Activated naive CD8-positive, alpha-beta T cell treated with anti-CD3 and anti-CD28 coated beads, Interleukin-2, amount 50 U/mL, for 24 hours (primary cell): ENCODE results near the gene IQCF5.
"Not testable (repeated sequence)": the region's sequence is repeated elsewhere in the genome, so short reads cannot be mapped to it uniquely, and the experiment has no call there.

ENCODE experiments used
- ATAC-seq: fragments of 150-1000 bp; cut with Tn5 transposase; one replicate; pipeline ENCODE4 v1.10.0; 2021
- DNase-seq: peaks from one replicate; pipeline ENCODE4 v3.0.0; 2021
- H3K27ac Mint-ChIP-seq: one replicate; pipeline ENCODE4 v1.8.0; 2021; ENCODE audit warnings: mild to moderate bottlenecking, mixed read lengths
- H3K27me3 Mint-ChIP-seq: one replicate; pipeline ENCODE4 v1.8.0; 2021; ENCODE audit warnings: mixed read lengths
- H3K36me3 Mint-ChIP-seq: one replicate; pipeline ENCODE4 v1.8.0; 2021; ENCODE audit warnings: low read depth, mixed read lengths
- H3K4me1 Mint-ChIP-seq: one replicate; pipeline ENCODE4 v1.8.0; 2021; ENCODE audit warnings: mixed read lengths
- H3K4me3 Mint-ChIP-seq: one replicate; pipeline ENCODE4 v1.8.0; 2021; ENCODE audit warnings: mild to moderate bottlenecking, moderate library complexity, mixed read lengths
- H3K9me3 Mint-ChIP-seq: one replicate; pipeline ENCODE4 v1.8.0; 2021; ENCODE audit warnings: mixed read lengths

IQCF5 gene

DNA sequence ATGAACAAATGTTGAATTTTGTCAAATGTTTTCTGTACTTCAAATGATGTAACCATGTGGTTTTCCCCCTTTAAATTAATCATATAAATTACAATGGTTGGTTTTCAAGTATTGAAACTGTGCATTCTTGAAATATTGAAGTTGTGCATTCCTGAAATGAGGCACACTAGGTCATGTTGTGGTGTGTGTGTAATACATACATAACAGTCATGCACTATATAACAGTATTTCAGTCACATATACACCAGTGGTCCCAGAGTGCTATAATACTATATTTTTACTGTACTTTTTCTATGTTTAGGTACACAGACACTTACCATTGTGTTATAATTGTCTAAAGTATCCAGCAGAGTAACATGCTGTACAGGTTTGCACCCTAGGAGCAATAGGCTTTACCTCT is 11.0 kb upstream of the IQCF5 start:
- Mint-ChIP-seq H3K9me3 (no peaks in the 10 kb centered on the region), H3K27me3 (peaks cover 8% of the 10 kb centered on the region), H3K4me3 (no peak overlapping the region), H3K36me3 (no peaks in the 10 kb centered on the region), H3K27ac (no peak overlapping the region), H3K4me1 (peaks cover under 1% of the 10 kb centered on the region)
- DNase-seq, result no peak
- no peak for ATAC-seq

DNA sequence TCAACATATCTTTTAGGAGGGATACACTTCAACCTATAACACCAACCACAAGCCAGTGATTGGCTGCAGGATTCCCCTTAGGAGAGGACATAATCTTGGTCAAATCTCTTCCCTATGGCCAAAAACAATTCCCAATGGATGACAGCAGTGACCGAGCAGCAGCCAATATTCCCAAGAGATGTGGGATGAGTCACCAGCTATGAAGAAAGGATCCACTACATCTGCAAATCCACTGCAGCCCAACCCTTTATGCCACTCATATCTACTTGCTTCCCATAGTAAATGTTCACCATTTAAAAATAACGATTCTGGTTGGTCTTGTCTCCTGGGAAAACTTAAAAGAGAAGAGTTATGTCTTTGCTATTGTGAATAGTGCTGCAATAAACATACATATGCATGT is 4.5 kb upstream of the IQCF5 start:
- Mint-ChIP-seq H3K9me3 (no peaks in the 10 kb centered on the region), H3K4me3 (no peak overlapping the region), H3K27me3 (peaks cover 9% of the 10 kb centered on the region), H3K27ac (no peak overlapping the region), H3K4me1 (no peaks in the 10 kb centered on the region), H3K36me3 (no peaks in the 10 kb centered on the region)
- no peak for DNase-seq
- ATAC-seq, result no peak

DNA sequence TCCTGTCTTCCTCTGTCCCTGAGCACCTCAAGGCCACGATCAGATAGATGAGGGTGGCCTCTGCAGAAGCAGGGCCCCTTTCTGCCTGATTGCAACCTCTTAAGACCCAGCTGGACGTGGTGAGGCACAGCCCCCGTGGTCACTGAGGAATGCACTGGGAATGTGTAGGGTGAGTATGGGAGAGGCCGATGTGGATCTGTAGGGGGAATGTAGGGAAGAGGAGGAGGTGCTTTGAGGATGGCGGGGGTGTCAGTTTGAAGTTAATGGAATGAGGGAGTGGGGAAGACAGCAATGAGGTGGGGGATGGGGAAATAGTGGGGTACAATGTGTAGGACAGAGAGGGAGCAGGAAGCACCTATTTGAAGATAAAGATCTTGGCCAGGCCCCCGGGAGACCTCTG is 785 bp upstream of the IQCF5 start:
- peaks cover 11% of the 10 kb centered on the region for H3K27me3 Mint-ChIP-seq
- no peak overlapping the region for H3K4me3 Mint-ChIP-seq
- no peaks in the 10 kb centered on the region for H3K36me3 Mint-ChIP-seq
- peaks cover 2% of the 10 kb centered on the region for H3K4me1 Mint-ChIP-seq
- no peak for ATAC-seq
- no peaks in the 10 kb centered on the region for H3K9me3 Mint-ChIP-seq
- no peak for DNase-seq
- H3K27ac Mint-ChIP-seq, result no peak overlapping the region

DNA sequence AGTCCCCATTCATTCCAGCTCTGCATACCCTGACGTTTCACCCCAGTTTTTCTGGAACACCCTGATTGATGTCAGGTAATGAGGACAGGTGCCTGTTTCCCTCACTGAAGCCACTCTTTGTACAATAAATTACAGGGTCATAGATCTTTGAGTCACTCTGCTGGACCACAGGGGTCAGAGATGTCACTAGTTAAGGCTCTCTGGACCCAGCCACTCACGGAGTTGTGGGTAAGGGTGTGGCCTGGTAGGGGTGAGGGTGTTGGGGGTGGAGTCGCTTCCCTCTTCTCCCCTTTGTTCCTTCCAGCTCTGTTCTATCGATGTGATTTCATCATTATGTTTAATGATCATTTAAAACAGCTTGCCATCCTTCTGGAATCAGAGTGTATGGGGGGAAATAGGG is 512 bp downstream of the IQCF5 start:
- no peak for DNase-seq
- no peaks in the 10 kb centered on the region for H3K9me3 Mint-ChIP-seq
- H3K4me1 Mint-ChIP-seq, result peaks cover 2% of the 10 kb centered on the region
- no peak overlapping the region for H3K27ac Mint-ChIP-seq
- ATAC-seq, result no peak
- peaks cover 5% of the 10 kb centered on the region for H3K27me3 Mint-ChIP-seq
- no peaks in the 10 kb centered on the region for H3K36me3 Mint-ChIP-seq
- no peak overlapping the region for H3K4me3 Mint-ChIP-seq

DNA sequence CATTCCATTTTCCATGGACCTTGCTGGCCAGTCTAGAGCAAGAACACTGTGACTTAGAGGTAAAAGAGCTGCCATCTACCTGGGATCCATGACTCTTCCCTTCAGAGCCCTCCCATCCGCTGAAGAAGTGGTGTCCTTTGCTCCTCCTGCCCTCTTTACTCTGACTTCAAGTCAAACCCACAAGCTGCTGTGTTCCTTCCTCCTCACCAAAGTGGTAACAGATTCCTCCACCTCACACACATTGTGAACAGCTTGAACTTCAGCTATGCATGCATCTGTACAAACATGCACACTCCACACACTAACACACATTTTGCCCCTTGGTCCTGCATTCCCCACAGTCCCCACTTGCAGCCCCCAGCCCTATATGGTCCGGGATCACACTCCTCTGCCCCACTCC is 990 bp downstream of the IQCF5 start:
- Mint-ChIP-seq H3K27ac (no peak overlapping the region), H3K36me3 (no peaks in the 10 kb centered on the region), H3K4me1 (peaks cover 2% of the 10 kb centered on the region)

DNA sequence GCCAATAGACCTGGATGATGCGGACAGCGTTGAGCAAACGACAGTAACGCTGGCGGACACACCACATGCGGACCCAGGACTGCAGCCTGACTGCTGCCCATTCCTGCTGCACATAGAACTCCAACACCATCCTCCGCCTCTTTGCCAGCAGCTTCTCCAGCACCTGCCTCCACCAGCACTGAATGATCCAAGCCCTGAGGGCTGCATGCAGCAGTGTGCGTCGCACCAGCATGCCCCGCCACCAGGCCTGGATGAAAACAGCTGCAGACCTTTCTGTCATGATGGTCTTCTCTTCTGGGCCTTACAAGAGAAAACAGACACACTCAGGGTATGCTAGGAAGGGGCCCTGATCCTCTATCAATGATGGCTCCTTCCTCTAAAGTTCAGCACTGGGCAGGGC is 1.5 kb downstream of the IQCF5 start:
- peaks cover 3% of the 10 kb centered on the region for H3K27me3 Mint-ChIP-seq
- DNase-seq (no peak), ATAC-seq (no peak)
- peaks cover 2% of the 10 kb centered on the region for H3K4me1 Mint-ChIP-seq
- no peaks in the 10 kb centered on the region for H3K9me3 Mint-ChIP-seq
- no peaks in the 10 kb centered on the region for H3K36me3 Mint-ChIP-seq
- H3K4me3 Mint-ChIP-seq, result no peak overlapping the region
- H3K27ac Mint-ChIP-seq, result no peak overlapping the region

More for the DNA sequence above, 990 bp downstream of the IQCF5 start:
- no peak for DNase-seq
- Mint-ChIP-seq H3K27me3 (peaks cover 3% of the 10 kb centered on the region), H3K4me3 (no peak overlapping the region), H3K9me3 (no peaks in the 10 kb centered on the region)
- no peak for ATAC-seq

DNA sequence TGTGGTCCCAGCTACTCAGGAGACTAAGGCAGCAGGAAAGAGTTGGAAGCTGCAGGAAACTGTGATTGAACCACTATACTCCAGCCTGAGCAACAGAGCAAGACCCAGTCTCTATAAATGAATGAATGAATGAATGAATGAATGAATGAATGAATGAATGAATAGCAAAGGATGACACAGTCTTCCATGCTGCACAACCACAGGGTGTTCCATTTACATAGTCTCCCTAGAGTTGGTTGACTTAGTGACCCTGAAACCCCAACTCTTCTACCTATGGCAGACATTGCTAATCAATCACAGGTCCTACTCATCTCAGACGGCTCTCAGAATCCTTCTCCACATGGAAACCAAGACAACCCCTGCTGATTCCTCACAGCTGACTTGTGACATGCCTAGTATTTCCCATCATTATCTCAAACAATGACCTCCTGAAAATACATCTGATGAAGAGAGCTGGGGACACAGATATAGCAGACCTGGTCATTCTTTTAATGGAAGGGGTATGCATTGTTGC is 2.1 kb downstream of the IQCF5 start:
- H3K27ac Mint-ChIP-seq, result no peak overlapping the region
- H3K4me1 Mint-ChIP-seq, result peaks cover 2% of the 10 kb centered on the region
- no peaks in the 10 kb centered on the region for H3K36me3 Mint-ChIP-seq
- H3K4me3 Mint-ChIP-seq, result no peak overlapping the region
- H3K27me3 Mint-ChIP-seq, result peaks cover 3% of the 10 kb centered on the region
- ATAC-seq (no peak), DNase-seq (no peak)
- no peaks in the 10 kb centered on the region for H3K9me3 Mint-ChIP-seq

DNA sequence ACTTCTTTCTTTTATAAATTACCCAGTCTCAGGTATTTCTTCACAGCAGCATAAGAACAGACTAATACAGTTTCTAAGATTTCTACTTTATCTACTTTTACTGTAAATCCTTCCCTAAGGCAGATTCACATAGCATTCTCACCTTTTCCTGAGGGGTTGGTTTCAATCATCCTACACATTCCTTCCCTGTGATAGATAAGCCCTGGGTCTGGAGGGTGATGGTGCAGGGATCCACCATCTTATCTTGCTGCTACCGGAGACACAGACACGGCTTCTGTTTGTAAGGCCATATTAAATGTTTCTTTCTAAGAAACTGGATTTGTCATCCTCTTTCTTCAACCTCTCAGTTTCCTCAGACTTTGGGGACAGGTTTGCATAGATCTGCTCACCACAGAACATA is 6.1 kb downstream of the IQCF5 start:
- peaks cover 7% of the 10 kb centered on the region for H3K27me3 Mint-ChIP-seq
- no peak for DNase-seq
- no peaks in the 10 kb centered on the region for H3K36me3 Mint-ChIP-seq
- H3K27ac Mint-ChIP-seq, result no peak overlapping the region
- peaks cover 2% of the 10 kb centered on the region for H3K4me1 Mint-ChIP-seq
- H3K4me3 Mint-ChIP-seq, result no peak overlapping the region
- ATAC-seq, result no peak
- no peaks in the 10 kb centered on the region for H3K9me3 Mint-ChIP-seq

DNA sequence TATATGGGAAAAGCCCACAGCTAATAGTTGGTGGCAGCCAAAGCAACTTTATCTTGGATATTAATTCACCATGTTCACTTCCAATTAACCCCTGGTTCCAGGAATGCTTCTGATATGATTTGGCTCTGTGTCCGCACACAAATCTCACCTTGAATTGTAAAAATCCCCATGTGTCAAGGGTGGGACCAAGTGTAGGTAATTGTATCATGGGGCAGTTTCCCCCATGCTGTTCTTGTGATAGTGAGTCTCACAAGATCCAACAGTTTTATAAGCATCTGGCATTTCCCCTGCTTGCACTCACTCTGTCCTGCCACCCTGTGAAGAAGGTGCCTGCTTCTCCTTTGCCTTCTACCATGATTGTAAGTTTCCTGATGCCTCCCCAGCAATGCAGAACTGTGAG is 6.5 kb downstream of the IQCF5 start:
- not testable (repeated sequence) for H3K27ac Mint-ChIP-seq, H3K36me3 Mint-ChIP-seq, DNase-seq, ATAC-seq, H3K4me1 Mint-ChIP-seq, H3K27me3 Mint-ChIP-seq, H3K9me3 Mint-ChIP-seq, H3K4me3 Mint-ChIP-seq

DNA sequence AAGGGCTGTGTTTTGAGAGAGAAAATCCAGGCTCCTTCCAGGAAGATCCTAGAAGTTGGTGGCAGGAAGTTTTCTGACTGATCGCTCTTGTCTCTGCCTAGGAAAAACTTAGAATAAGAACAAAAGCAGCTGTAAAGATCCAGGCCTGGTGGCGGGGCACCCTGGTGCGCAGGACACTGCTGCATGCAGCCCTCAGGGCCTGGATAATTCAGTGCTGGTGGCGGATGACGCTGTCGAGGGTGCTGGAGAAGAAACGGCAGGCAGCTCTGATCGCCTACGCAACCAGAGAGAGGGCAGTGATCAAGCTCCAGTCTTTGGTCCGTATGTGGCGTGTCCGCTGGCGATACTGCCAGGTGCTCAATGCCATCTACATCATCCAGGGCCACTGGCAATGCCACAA is 12.5 kb downstream of the IQCF5 start:
- no peaks in the 10 kb centered on the region for H3K9me3 Mint-ChIP-seq
- no peaks in the 10 kb centered on the region for H3K36me3 Mint-ChIP-seq
- no peak overlapping the region for H3K4me3 Mint-ChIP-seq
- peaks cover 12% of the 10 kb centered on the region for H3K27me3 Mint-ChIP-seq
- no peak for DNase-seq
- ATAC-seq, result no peak
- no peaks in the 10 kb centered on the region for H3K4me1 Mint-ChIP-seq
- H3K27ac Mint-ChIP-seq, result no peak overlapping the region

DNA sequence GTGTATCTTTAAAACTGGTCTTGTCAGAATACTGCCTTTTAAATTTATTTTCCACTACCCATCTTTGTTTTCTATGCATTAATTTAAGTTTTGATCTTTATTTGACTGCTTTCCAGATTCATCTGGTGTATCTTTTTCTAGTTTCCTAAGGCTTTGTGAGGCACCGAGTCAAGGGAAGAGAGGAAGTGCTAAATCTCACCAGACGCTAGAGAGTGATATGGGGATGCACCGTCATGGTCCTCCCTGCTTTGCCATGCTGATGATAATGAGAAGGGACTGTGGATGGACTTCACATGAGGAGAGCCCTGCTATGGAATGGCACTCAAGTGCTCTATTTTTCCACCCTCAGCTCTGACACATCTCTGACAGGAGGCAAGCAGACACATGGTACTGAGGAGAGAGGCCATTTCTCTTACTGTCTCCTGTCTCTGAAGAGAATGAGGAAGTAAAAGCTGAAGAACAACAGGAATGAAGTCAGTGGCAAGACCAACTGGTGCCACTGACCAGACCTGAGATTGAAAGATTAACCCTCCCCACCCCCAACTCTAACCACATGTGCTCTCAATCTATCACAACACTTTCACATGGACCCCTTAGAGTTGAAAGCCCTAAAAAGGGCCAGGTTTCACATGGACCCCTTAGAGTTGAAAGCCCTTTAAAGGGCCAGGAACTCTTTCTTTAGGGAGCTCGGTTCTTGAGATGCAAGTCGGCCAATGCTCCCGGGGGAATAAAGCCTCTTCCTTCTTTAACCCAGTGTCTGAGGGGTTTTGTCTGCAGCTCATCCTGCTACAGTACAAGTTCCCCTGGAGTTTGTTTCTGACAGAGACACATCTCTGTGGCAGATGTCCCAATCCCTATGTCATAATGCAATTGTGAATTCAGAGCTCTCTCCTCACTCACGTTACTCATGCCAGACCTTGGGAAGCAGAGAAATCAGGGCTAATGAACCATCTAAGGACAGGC is 14.4 kb downstream of the IQCF5 start, which contains the start of gene IQCF2:
Gene IQCF2, plus strand, starts transcription at position 913 of the 963 bp plus-strand sequence. CDS start 52 bp downstream, outside the sequence.
- H3K9me3 Mint-ChIP-seq, result no peaks in the 10 kb centered on the region
- H3K27ac Mint-ChIP-seq, result no peak within 1 kb of the TSS
- ATAC-seq, result no peak
- H3K4me3 Mint-ChIP-seq, result no peak within 1 kb of the TSS
- H3K4me1 Mint-ChIP-seq, result peaks cover 2% of the 10 kb centered on the region
- no peaks in the 10 kb centered on the region for H3K36me3 Mint-ChIP-seq
- DNase-seq, result no peak
- peaks cover 15% of the 10 kb centered on the region for H3K27me3 Mint-ChIP-seq

DNA sequence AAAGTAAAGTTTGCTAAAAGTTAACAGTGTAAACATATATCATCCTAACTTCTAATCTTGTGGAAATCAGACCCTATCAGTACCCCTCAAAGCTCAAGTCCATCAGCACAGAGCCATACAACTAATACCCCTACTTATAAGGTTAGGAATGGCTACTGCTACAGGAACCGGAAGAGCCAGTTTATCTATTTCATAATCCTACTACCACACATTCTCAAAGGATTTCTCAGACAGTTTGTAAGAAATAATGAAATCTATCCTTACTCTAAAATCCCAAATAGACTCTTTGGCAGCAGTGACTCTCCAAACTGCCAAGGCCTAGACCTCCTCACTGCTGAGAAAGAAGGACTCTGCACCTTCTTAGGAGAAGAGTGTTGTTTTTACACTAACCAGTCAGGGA is 20.0 kb downstream of the IQCF5 start:
- H3K4me3 Mint-ChIP-seq, H3K27ac Mint-ChIP-seq, H3K36me3 Mint-ChIP-seq, DNase-seq, H3K9me3 Mint-ChIP-seq, H3K4me1 Mint-ChIP-seq, ATAC-seq: not testable (repeated sequence)
- H3K27me3 Mint-ChIP-seq, result peaks cover 18% of the 10 kb centered on the region

DNA sequence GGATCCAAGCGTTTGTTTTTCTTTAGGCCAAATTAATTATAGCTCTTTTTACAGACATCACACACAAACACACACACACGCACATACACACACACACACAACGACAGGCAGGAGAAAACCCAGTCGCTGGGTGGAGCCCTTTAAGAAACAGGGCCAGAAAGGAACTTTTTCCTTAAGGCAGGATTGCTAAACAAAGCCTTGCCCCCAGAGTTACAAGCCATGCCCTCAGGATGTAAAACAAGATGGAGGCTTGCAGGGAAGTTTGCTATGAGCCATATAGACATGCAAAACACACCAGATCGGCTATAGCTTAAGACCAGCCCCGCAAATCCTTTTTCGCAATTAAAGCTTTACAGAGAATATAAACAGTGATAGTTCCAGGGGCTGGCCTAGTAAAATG is 30.3 kb downstream of the IQCF5 start:
- no peak overlapping the region for H3K27ac Mint-ChIP-seq
- no peak for DNase-seq
- peaks cover 50% of the 10 kb centered on the region for H3K27me3 Mint-ChIP-seq
- no peak for ATAC-seq
- H3K36me3 Mint-ChIP-seq, result no peaks in the 10 kb centered on the region
- H3K4me3 Mint-ChIP-seq, result no peak overlapping the region
- peaks cover 17% of the 10 kb centered on the region for H3K9me3 Mint-ChIP-seq
- H3K4me1 Mint-ChIP-seq, result no peaks in the 10 kb centered on the region

DNA sequence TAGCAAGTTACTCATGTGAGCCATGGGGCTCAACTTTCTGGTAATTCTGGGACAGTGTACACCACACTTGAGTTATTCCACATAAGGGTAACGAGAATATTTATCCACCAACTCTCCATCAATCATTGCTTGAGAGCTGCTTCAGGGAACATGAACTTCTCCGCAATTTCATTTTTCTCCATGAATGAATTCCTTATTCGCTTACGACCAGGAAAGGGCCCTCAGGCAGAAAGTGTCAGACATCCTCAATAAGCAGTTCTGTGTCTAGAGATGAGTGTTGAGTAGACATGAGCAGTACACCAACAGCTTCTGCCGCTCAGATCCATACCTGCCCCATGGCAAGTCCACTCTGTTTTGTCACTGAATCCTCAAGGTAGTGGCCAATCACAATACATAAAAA is 38.8 kb downstream of the IQCF5 start:
- no peak overlapping the region for H3K4me3 Mint-ChIP-seq

DNA sequence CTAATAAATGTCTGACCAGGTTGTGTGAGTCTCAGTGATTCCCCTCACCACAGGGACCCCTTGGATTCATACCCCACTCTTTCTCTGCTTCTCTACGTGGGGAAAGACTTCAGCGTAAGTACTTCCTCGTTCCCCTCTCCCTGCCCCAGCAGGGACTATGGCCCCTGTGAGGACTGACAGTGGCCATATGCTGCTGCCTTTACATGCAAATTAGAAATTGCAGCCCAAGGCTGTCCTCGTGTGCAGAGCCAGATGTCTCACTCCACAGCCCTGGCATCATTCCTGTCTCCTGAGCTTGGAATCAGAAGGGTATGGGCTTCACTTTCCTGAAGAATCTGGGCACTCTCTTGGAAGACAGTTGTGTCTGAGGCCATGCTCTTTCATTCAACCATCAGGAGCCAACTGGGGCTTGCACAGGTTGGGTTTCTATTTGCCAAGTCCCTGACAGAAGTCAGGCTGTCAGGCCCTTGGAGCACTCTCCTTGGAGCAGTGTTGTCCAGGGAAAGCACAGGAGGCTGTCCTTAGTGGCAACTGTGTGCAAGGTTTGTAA is 44.5 kb downstream of the IQCF5 start:
- no peak overlapping the region for H3K27ac Mint-ChIP-seq
- DNase-seq (no peak), ATAC-seq (no peak)
- no peak overlapping the region for H3K4me3 Mint-ChIP-seq
- peaks cover 25% of the 10 kb centered on the region for H3K9me3 Mint-ChIP-seq
- H3K36me3 Mint-ChIP-seq, result peaks cover 3% of the 10 kb centered on the region
- H3K27me3 Mint-ChIP-seq, result peaks cover 26% of the 10 kb centered on the region
- H3K4me1 Mint-ChIP-seq, result no peaks in the 10 kb centered on the region

More for the DNA sequence above, 38.8 kb downstream of the IQCF5 start:
- Mint-ChIP-seq H3K36me3 (no peaks in the 10 kb centered on the region), H3K27me3 (peaks cover 28% of the 10 kb centered on the region), H3K4me1 (no peaks in the 10 kb centered on the region), H3K27ac (no peak overlapping the region), H3K9me3 (peaks cover 5% of the 10 kb centered on the region)
- DNase-seq, result no peak
- ATAC-seq, result no peak
